ENCODE results near the gene DACT2.

DACT2 gene

DNA sequence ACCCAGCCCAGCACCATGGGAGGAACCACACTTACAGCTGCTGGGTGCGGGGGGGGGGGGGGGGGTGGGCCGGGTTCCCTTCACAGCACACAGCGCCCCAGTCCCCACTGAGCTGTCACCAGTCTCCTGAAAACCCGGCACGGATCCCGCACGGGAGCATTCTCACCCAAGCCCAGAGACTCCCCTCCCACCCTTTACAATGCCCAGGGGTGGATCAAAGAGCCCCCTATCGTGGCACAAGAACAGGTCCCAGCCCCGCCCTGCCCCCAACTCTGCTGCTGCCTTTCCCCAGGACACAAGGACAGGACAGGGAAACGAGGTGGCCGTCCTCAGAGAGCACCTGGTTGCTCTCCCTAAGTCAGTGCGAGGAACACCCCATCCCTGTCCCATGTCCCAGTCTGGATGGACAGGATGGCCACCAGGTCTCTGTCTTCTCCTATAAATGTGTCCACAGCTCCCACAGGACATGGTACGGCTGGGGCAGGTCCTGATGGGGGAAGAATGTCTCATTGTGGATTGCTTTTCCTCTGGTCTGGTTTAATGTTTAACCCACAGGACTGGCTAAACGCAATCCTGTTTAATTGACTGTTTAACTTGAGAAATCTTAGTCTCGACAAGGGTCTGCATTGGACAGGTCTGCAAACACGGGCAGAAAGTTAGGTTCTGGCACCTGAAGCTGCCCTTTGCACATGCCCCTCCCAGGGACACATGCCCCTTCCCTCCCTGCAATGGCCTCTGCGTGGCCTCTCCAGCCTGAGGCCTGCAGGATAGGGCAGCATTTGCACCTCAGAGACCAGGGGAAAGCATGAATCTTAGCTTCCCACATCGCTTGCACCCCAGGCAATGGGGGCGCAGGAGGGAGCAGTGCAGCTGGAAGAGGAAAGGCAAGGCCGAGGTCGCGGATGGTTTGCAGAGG lies 45.3 kb downstream of the DACT2 start:
- TF ChIP-seq, protein P1, sequence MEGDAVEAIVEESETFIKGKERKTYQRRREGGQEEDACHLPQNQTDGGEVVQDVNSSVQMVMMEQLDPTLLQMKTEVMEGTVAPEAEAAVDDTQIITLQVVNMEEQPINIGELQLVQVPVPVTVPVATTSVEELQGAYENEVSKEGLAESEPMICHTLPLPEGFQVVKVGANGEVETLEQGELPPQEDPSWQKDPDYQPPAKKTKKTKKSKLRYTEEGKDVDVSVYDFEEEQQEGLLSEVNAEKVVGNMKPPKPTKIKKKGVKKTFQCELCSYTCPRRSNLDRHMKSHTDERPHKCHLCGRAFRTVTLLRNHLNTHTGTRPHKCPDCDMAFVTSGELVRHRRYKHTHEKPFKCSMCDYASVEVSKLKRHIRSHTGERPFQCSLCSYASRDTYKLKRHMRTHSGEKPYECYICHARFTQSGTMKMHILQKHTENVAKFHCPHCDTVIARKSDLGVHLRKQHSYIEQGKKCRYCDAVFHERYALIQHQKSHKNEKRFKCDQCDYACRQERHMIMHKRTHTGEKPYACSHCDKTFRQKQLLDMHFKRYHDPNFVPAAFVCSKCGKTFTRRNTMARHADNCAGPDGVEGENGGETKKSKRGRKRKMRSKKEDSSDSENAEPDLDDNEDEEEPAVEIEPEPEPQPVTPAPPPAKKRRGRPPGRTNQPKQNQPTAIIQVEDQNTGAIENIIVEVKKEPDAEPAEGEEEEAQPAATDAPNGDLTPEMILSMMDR (IDR thresholded peaks at IDR 0.05) = no peak
- no peak overlapping the region for H3K9ac ChIP-seq
- H3K27ac ChIP-seq = no peak overlapping the region
- H3K79me2 ChIP-seq = no peaks in the 10 kb centered on the region
- no peak overlapping the region for H2AFZ ChIP-seq
- H3K4me1 ChIP-seq = no peaks in the 10 kb centered on the region
- H3K9me3 ChIP-seq (ENCODE audit: control insufficient read depth, low read length) = no peaks in the 10 kb centered on the region
- H3K36me3 ChIP-seq (ENCODE audit: control insufficient read depth, insufficient read depth, low read length) = no peaks in the 10 kb centered on the region
- peaks cover 3% of the 10 kb centered on the region for H3K27me3 ChIP-seq (ENCODE audit: control insufficient read depth, insufficient read depth, low read length)
- H3K4me2 ChIP-seq (ENCODE audit: low read length) = no peak overlapping the region
- no peak overlapping the region for H3K4me3 ChIP-seq (ENCODE audit: low read depth, low read length)

DNA sequence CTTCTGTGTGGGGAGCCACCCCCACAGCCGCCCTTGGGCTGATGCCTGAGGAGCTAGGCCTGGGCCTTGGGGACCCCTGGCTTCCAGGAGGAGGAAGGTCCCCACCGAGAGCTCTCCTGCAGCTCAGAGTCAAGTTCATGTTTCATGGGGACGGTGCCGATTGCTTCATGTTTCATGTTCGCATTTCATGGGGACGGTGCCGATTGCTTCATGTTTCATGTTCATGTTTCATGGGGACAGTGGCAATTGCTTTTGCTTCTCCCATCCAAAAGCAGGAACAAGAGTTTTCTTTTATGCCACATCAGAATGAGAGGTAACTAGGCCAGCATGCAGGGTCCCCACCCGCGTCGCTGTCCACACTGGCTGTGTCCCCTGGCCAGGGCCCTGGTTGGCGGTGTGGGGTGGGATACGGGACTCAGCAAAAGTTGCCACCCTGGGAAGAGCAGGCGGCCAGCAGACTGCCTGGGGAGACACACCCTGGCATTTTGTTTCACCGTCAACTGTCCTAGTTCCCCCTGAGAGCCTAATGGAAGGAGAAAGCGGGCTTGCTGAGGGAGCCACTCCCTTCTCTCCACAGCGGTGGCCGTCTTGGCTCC lies 46.0 kb downstream of the DACT2 start:
- no peak overlapping the region for H3K27ac ChIP-seq
- H2AFZ ChIP-seq = no peak overlapping the region
- no peaks in the 10 kb centered on the region for H3K79me2 ChIP-seq
- no peaks in the 10 kb centered on the region for H3K4me1 ChIP-seq
- H3K4me3 ChIP-seq (ENCODE audit: low read depth, low read length) = no peak overlapping the region
- TF ChIP-seq, protein P1 (IDR thresholded peaks at IDR 0.05) = no peak
- H3K9ac ChIP-seq = no peak overlapping the region
- H3K27me3 ChIP-seq (ENCODE audit: control insufficient read depth, insufficient read depth, low read length) = no peaks in the 10 kb centered on the region
- no peak overlapping the region for H3K4me2 ChIP-seq (ENCODE audit: low read length)
- no peaks in the 10 kb centered on the region for H3K36me3 ChIP-seq (ENCODE audit: control insufficient read depth, insufficient read depth, low read length)
- no peaks in the 10 kb centered on the region for H3K9me3 ChIP-seq (ENCODE audit: control insufficient read depth, low read length)

DNA sequence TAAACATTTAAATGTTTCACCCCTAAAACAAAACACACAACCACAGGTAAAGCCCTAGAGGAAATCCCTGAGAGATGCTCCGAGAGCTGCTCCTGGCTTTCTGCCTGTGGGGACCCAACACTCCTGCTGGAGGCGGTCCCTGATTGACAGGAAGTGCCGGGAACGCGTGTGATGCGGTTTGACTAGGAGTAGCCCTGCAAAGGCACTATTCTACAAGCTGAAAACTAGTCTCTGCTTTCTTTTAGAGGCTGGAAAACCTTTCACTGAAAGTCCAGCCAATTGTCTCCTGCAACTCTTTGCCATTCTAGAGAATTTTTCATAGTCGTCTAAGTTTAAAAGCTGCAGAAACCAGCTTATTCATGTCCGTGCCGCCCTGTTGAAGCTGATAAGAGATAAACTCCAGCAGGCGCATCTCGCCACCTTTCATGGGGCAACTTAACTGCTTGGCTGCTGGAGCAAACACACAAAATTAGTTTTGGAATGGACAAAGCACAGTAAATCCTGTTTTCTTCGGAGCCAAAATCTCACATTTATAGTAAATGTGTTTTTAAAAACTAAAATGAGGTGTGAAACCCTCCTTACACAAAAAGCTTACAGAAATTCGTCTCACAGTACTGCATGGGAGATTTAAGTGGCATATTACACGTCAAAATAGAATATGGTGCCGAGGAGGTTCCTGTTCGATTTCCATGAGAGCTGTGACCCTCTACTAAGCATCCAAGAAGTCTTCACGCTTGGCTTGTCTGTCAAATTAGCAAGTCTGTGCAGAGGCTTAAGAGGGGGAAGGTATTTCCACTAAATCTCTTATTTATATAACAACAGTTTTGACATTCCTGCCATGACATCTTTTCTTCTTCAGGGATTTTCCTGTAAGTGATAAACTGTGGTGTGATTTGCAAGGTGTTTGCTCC lies 46.9 kb downstream of the DACT2 start:
- H3K9me3 ChIP-seq (ENCODE audit: control insufficient read depth, low read length) = no peaks in the 10 kb centered on the region
- H3K27ac ChIP-seq = no peak overlapping the region
- TF ChIP-seq, protein P1 (IDR thresholded peaks at IDR 0.05) = no peak
- no peaks in the 10 kb centered on the region for H3K27me3 ChIP-seq (ENCODE audit: control insufficient read depth, insufficient read depth, low read length)
- no peak overlapping the region for H3K4me3 ChIP-seq (ENCODE audit: low read depth, low read length)
- no peaks in the 10 kb centered on the region for H3K36me3 ChIP-seq (ENCODE audit: control insufficient read depth, insufficient read depth, low read length)
- no peak overlapping the region for H3K4me2 ChIP-seq (ENCODE audit: low read length)
- H2AFZ ChIP-seq = peak overlapping the region; percentile 25
- H3K9ac ChIP-seq = no peak overlapping the region
- H3K79me2 ChIP-seq = no peaks in the 10 kb centered on the region
- no peaks in the 10 kb centered on the region for H3K4me1 ChIP-seq

DNA sequence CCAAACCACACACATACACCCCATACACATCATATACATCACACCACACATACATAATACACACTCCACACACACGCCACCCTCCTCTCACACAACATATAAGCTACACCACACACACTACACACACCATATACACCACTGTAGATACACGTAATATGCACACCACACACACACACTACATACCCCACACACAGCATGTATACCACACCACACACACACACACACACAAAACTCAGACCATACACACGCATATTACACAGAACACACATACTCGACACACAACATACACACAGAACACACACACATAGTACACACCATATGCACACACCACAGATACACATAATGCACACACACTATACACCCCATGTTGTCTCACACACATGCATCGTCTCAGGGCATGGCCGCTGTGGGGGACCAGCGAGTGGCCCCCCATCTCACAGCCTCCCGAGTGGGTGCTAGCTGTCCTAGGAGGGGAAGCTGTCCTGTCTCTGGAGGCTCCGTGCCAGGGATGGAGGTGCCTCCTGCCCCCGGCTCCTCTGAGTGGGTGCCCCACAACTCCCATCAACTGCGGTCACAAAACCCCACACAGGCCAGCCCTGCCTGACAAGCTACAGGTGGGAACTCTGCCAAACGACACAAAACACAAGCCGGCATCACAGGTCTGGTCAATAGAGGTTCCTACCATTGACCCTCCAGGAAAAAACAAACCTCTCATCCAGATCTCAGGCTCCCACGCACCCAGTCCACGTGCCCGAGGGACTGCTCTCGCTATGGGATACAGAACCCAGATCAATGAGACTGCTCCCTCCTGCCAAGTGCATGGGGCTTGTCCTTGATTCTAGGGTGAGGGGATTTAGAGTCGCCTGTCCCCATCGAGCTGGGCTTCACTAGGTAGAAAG lies 49.1 kb downstream of the DACT2 start:
- H3K9ac ChIP-seq = no peak overlapping the region
- no peak overlapping the region for H2AFZ ChIP-seq
- H3K79me2 ChIP-seq = no peaks in the 10 kb centered on the region
- H3K27me3 ChIP-seq (ENCODE audit: control insufficient read depth, insufficient read depth, low read length) = no peaks in the 10 kb centered on the region
- TF ChIP-seq, protein P1 (IDR thresholded peaks at IDR 0.05) = no peak
- no peak overlapping the region for H3K27ac ChIP-seq
- H3K9me3 ChIP-seq (ENCODE audit: control insufficient read depth, low read length) = no peaks in the 10 kb centered on the region
- H3K4me2 ChIP-seq (ENCODE audit: low read length) = no peak overlapping the region
- H3K4me1 ChIP-seq = no peaks in the 10 kb centered on the region
- H3K36me3 ChIP-seq (ENCODE audit: control insufficient read depth, insufficient read depth, low read length) = no peaks in the 10 kb centered on the region
- no peak overlapping the region for H3K4me3 ChIP-seq (ENCODE audit: low read depth, low read length)

All from parathyroid adenoma (tissue), 2 donors.